OCI-LY1 (cell line): ENCODE measurements around the gene AEBP1.

Experiments used
- EZH2 ChIP-seq: fragments of 200-600 bp; sonication (generic), shearing (Covaris generic); IDR thresholded peaks from 2 replicates; pipeline ENCODE4 v1.8.0; 2017; ENCODE audit warnings: borderline replicate concordance, mixed run types, mild to moderate bottlenecking, antibody characterized with exemption, low read length, moderate library complexity, mixed read lengths
- TF ChIP-seq, protein P1 (sequence below): fragments of 200-600 bp; sonication (generic), shearing (Covaris generic); IDR thresholded peaks from 2 replicates; pipeline ENCODE4 v1.5.1; 2017; ENCODE audit warnings: mild to moderate bottlenecking, antibody characterized with exemption, low read length, moderate library complexity, mixed read lengths

DNA sequence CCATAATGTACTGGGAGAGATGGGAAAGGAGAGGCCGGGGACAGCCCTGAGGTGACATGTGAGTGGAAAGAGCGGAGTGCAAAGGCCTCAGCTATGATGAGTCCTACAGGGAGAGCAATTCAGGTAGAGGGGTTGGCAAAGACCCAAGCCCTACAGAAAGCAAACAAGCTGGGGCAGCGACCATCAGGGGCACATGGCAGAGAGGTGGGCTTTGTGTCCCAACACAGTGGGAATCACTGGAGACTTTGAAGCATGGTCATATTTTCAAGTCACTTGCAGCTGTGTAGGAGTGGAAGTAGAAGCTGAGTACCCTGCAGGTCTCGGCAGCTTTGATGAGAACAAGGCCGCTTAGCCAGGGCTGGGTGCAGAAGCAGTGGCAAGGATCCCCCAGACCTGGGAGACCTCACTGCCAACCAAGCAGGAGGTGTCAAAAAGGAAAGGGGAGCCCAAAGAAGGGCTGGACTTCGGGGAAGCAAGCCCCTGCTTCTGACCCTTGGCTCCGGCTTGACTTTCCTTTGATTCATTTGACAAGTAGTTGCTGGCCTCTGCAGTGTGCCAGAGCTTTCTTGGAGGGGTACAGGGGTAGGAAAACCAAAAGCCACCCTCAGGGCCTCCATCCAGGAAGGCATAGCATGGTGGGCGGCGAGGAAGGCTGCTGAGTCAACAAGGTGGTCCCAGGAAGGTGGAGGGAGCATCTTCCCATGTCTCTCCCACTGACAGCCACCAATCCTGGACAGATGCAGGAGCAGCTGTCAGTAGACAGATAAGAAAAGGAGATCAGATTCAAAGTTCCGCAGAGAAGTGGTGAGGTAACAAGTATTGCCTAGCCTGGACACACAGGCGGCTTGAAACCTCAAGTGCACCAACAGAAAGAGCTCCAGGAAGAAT is 36.8 kb upstream of the AEBP1 start:
- TF ChIP-seq, protein P1, sequence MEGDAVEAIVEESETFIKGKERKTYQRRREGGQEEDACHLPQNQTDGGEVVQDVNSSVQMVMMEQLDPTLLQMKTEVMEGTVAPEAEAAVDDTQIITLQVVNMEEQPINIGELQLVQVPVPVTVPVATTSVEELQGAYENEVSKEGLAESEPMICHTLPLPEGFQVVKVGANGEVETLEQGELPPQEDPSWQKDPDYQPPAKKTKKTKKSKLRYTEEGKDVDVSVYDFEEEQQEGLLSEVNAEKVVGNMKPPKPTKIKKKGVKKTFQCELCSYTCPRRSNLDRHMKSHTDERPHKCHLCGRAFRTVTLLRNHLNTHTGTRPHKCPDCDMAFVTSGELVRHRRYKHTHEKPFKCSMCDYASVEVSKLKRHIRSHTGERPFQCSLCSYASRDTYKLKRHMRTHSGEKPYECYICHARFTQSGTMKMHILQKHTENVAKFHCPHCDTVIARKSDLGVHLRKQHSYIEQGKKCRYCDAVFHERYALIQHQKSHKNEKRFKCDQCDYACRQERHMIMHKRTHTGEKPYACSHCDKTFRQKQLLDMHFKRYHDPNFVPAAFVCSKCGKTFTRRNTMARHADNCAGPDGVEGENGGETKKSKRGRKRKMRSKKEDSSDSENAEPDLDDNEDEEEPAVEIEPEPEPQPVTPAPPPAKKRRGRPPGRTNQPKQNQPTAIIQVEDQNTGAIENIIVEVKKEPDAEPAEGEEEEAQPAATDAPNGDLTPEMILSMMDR = no peak
- no peak for TF ChIP-seq EZH2
